ENCODE results near the gene PDZRN3. TPM values are rescaled to one million over a fixed set of nuclear protein-coding genes. Genes with fewer than 3 reads are reported as not detected.

The PDZRN3 gene
- total RNA-seq, 1 donor: 0.10 TPM

DNA sequence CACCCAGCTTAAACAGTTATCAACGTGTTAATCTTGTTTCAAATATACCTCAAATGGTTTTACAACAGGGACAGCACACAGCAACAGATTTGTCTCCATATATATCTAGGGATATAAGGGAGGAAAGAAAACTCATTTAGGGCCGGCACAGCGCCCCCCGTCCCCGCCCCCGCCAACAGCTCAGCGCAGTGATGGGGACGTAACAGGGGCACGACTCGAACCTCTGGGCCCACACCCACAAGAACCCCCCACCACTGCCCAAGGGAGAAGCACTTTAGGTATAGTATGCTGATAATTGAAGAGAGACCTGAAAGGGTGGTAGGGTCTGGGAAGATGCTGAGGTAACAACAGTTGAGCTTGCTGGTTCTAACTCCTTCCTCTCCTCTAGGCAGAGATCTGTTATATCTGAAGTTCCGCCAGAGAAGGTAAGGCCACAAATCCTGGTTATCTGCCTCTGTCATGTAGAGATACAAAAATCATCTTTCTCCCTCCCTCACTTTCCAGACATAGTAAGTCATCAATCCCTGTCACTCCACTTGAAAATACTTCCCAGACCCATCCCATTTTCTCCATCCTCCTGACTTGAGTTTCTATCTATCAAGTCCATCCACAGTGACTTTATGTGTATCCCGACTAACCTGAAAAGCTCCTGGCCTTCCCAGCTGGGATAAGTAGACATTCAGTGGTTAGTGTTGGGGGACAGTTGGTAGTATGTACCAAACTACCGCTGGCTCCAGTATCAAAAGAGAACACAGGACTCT lies 126.9 kb downstream of the PDZRN3 start:
- Histone ChIP-seq H3K4me3 (ENCODE audit: low read length) (no peak overlapping the region), H3K27me3 (ENCODE audit: insufficient read depth, low read length) (peaks cover 4% of the 10 kb centered on the region), H3K4me1 (ENCODE audit: insufficient read depth, low read length) (no peaks in the 10 kb centered on the region), H3K9me3 (ENCODE audit: low read depth, low read length) (no peaks in the 10 kb centered on the region)

DNA sequence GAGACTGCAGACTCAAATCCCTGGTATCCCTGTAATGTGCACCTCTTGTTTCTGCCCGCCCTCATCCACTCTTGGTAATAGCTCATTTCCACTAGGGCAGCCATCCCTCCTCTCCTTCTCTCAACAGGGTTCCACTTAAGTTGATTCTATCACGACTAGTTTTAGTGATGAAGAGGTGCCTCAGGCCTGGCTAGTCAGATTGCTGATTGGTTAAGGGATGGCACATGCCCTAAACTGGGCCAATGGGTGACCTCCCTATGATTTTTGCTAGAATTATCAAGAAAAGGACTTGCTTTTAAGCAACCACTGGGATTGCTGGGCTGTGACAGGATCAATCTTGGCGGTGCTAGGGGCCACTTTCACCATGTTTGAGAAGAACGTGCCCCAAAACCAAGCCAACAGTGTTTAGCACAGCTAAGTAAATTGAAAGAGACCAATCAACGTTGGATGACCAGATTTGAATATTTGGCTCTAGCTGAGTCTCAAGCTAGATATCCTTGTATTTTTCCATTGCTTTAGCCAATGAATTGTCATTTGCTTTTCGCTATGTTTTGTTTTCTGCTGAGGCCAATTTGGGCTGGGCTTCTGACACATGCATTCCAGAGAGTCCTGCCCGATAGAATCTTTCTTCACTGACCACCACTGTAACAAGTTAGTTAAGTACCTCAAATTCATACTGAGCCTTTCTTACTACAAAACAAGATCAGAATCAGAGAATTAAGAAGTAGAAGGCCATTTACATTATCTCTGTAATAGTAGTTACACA lies 131.0 kb downstream of the PDZRN3 start:
- Histone ChIP-seq H3K4me1 (ENCODE audit: insufficient read depth, low read length) (no peaks in the 10 kb centered on the region), H3K27me3 (ENCODE audit: insufficient read depth, low read length) (peaks cover 2% of the 10 kb centered on the region), H3K9me3 (ENCODE audit: low read depth, low read length) (no peaks in the 10 kb centered on the region), H3K4me3 (ENCODE audit: low read length) (no peak overlapping the region)

DNA sequence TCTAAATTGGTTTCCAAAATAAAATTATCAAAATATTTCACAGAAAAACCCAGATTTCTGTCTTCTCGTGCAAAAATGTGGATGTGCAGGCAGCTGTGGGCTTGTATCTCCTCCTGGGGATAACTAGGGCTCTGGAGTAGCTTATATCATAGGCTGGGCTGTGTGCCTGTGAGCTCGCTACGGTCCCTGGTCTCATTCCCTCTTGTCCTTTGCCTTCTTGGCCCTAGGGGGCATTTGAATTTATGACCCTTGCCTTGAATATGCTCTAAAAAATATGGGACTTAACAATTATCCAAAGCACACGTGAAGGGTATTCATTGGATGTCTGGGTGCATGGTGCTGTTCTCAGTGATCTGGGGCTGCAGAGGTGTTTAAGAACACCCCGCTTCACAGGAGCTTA lies 132.6 kb downstream of the PDZRN3 start:
- Histone ChIP-seq H3K27me3 (ENCODE audit: insufficient read depth, low read length) (peaks cover 2% of the 10 kb centered on the region), H3K9me3 (ENCODE audit: low read depth, low read length) (no peaks in the 10 kb centered on the region), H3K4me3 (ENCODE audit: low read length) (no peak overlapping the region), H3K4me1 (ENCODE audit: insufficient read depth, low read length) (no peaks in the 10 kb centered on the region)

DNA sequence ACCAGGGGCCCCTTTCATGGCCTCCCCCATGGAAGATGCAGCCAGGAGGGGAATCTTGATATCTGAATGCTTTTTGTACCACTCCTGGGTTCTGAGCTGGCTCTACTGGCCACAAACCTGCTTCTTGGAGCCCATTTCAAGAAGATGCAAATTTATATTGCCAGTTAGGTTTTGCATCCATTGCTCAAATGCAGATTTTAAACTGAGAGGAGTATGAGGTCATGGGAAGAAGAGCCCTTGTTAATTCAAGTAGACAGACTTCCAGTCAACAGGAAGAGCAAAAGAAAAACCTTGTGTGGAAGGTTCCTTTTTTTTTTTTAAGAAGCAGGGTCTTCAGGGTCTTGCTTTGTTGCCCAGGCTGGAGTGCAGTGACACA lies 133.5 kb downstream of the PDZRN3 start:
- H3K4me3 ChIP-seq (ENCODE audit: low read length): no peak overlapping the region
- H3K9me3 ChIP-seq (ENCODE audit: low read depth, low read length): no peaks in the 10 kb centered on the region
- no peaks in the 10 kb centered on the region for H3K4me1 ChIP-seq (ENCODE audit: insufficient read depth, low read length)

DNA sequence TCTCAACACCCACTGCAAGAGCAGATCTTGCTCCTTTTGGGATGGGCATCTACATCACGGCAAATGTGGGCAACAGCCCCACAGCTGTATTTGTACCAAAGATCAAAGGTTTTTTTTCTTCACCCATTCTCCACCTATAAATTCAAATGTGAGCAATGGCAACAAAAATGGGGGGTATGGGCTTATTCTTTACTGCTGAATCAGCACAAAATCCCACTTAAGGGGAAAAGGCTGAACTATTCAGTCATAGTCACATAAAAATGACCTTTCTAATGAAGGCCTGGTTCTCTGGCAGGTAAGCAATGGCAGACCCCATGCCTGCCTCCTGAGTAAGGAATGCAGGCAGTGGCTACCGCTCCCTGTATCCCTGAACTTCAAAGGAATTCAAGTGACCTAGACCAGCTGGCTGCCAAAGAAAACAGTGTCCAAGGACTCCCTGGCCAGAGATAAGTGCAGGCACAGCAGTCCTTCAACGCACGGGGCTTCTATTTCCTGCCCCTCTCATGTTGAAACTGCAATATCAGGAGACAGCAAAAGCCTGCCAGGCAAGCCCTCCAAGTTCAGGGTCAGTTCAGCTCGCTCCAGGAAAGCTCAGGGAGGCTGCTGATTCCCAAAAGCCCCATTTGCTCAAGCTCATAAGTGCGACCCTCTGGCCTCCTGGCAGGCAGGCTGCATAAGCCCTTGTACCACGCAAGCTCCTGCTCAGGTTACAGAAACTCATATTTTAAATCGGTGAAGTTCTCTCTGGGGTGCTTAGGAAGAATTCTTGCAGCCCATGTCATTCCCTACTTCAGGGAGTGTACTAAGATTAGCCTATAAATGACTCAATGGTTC lies 134.1 kb downstream of the PDZRN3 start:
- Histone ChIP-seq H3K4me1 (ENCODE audit: insufficient read depth, low read length) (no peaks in the 10 kb centered on the region), H3K4me3 (ENCODE audit: low read length) (no peak overlapping the region), H3K27me3 (ENCODE audit: insufficient read depth, low read length) (peaks cover 2% of the 10 kb centered on the region), H3K9me3 (ENCODE audit: low read depth, low read length) (no peaks in the 10 kb centered on the region)

More for the DNA sequence above, 133.5 kb downstream of the PDZRN3 start:
- peaks cover 2% of the 10 kb centered on the region for H3K27me3 ChIP-seq (ENCODE audit: insufficient read depth, low read length)

DNA sequence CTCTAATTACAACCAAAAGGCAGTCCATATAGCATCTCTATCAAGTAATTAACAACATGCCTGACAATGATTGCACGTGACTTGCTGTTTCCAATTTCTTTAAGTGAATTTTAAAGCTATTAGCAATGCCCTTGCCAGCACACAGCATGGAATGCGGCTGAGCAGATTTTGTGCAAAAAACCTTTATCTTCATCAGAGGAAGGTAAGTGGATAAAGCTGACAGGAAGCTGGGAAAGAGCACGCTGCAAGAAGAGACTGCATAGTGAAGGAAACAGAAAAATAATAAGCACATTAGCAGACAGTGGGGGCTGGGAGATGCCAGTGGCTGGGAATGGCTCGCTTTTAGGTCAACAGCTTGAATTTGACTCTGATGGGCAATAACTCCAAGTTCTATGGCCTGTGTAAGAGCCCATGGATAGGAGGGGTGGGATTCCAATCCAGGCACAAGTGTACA lies 138.8 kb downstream of the PDZRN3 start:
- Histone ChIP-seq H3K4me1 (ENCODE audit: insufficient read depth, low read length) (no peaks in the 10 kb centered on the region), H3K27me3 (ENCODE audit: insufficient read depth, low read length) (no peaks in the 10 kb centered on the region), H3K4me3 (ENCODE audit: low read length) (no peak overlapping the region), H3K9me3 (ENCODE audit: low read depth, low read length) (no peaks in the 10 kb centered on the region)

DNA sequence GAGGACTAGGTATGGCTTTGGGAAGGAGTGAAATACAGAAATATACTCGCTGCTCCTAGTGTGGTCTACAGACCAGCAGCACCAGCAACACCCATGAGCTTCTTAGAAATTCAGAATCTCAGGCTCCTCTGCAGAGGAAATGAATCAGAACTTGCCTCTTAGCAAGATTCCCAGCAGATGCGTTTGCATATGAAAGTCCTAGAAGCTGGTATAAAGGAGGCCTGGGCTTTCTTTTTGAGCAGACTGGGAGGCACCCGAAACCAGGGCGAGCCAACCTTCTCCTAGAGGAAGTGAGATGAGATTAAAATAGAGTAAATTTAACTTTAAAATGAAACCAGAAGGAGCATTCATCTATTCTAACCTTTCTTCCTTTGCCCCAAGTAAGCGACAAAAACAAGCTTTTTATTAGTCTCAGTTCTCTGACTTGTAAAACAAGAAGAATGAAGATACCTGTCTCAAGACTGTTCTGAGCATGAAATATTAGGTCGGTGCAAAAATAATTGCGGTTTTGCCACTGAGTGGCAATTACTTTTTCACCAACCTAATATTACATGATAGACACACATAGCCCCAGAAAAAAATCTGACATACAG lies 140.0 kb downstream of the PDZRN3 start:
- no peaks in the 10 kb centered on the region for H3K9me3 ChIP-seq (ENCODE audit: low read depth, low read length)
- H3K4me3 ChIP-seq (ENCODE audit: low read length): no peak overlapping the region

DNA sequence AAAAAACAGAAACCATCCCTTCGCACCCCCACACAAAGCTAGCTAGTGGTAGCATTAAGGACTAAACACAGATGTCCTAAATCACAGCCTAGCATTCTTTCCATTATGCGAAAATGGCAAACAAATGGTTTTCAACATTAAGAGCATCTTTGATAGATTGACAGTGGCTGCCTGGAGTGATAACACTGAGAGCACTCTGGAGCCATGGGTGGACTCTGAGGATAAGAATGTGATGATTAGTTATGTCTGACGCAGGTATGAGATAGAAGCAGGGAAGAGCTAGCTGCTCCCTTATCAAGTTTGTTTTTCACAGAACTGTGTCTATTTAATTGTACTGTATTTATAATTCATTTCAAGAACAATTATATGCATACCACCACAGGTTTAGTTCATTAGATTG lies 142.9 kb downstream of the PDZRN3 start:
- no peaks in the 10 kb centered on the region for H3K27me3 ChIP-seq (ENCODE audit: insufficient read depth, low read length)
- no peaks in the 10 kb centered on the region for H3K9me3 ChIP-seq (ENCODE audit: low read depth, low read length)
- no peaks in the 10 kb centered on the region for H3K4me1 ChIP-seq (ENCODE audit: insufficient read depth, low read length)
- no peak overlapping the region for H3K4me3 ChIP-seq (ENCODE audit: low read length)

More for the DNA sequence above, 140.0 kb downstream of the PDZRN3 start:
- no peaks in the 10 kb centered on the region for H3K27me3 ChIP-seq (ENCODE audit: insufficient read depth, low read length)
- no peaks in the 10 kb centered on the region for H3K4me1 ChIP-seq (ENCODE audit: insufficient read depth, low read length)

DNA sequence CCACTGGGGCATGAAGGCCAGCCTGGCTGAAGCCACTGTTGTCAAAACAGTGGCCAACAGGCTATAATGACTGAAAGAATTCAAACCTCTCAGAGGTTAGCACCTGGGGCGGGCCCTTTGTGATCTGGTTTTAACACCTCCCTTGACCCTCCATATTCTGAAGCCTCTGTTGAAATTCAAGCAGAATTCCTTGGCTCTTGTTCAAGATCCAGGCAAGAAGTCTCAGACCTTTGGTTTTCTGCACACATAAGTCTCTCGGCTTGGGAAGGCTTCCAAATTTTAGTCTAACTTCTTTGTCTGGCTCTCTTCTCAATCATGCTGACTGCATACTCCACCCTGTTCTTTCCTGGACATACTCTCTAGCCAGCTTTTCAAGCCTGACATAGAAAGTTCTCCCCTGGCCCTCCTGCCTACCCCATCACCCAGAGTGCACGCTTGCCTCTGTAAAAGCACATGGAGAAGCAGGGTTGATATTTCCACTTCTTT lies 144.5 kb downstream of the PDZRN3 start:
- H3K27me3 ChIP-seq (ENCODE audit: insufficient read depth, low read length): no peaks in the 10 kb centered on the region
- H3K4me3 ChIP-seq (ENCODE audit: low read length): no peak overlapping the region
- no peaks in the 10 kb centered on the region for H3K9me3 ChIP-seq (ENCODE audit: low read depth, low read length)
- H3K4me1 ChIP-seq (ENCODE audit: insufficient read depth, low read length): no peaks in the 10 kb centered on the region

DNA sequence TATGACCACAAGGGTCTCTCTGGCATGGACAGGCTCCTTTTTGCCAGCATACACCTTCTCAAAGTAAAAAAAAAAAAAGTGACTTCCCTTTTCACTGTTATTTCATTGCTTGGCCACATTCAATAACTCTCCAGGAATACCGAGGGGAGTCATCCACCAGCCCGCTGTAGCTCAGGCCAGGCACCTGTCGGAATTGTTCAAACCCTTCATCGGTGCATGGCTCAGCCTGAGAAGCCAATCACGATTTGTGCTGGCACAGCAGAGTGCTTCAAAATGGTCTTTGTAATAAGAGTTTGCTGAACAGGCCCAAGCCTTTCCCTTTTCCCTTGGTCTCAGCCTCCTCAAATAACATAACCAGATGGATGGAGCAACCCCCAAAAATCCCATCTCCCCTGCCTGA lies 145.4 kb downstream of the PDZRN3 start:
- Histone ChIP-seq H3K4me3 (ENCODE audit: low read length) (no peak overlapping the region), H3K27me3 (ENCODE audit: insufficient read depth, low read length) (no peaks in the 10 kb centered on the region), H3K4me1 (ENCODE audit: insufficient read depth, low read length) (no peaks in the 10 kb centered on the region), H3K9me3 (ENCODE audit: low read depth, low read length) (no peaks in the 10 kb centered on the region)

DNA sequence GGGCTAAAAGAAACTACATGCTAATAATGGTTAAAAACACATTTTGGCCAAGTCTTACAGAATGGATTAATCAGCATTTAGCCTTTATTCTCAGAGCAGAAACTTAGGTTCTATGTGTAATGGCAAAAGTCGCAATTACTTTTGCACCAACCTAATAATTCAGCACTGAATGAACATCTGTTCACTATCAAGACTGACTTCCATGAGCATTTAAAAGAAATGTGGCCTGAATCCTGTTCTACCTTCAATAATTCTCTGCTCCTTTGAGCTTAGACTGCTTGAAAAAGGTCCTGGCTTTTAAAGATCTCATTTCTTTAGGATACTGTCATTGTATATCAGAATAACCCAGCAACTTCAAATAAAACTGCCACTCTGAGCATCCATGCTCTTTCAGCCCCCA lies 145.9 kb downstream of the PDZRN3 start:
- H3K4me1 ChIP-seq (ENCODE audit: insufficient read depth, low read length): no peaks in the 10 kb centered on the region
- no peaks in the 10 kb centered on the region for H3K27me3 ChIP-seq (ENCODE audit: insufficient read depth, low read length)
- H3K4me3 ChIP-seq (ENCODE audit: low read length): no peak overlapping the region
- no peaks in the 10 kb centered on the region for H3K9me3 ChIP-seq (ENCODE audit: low read depth, low read length)

DNA sequence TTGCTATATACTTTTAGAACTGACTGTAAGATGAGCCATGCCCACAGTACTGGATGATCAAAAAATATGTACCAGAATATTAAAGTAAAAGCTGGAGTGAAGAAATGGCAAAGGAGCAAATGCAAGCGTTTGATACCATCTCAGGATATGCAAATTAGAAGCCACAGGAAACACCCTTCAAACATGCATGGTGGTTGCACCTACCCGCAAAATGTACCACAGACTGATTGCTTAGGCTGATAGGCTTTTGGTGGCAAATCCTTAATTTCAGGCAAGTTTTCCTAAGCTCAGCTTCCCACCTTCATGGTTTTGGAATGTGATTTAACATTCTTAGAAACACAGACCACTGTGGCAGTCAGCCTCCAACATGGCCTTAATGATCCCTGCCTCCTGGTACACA lies 149.0 kb downstream of the PDZRN3 start:
- H3K4me1 ChIP-seq (ENCODE audit: insufficient read depth, low read length): no peaks in the 10 kb centered on the region
- no peaks in the 10 kb centered on the region for H3K27me3 ChIP-seq (ENCODE audit: insufficient read depth, low read length)
- no peak overlapping the region for H3K4me3 ChIP-seq (ENCODE audit: low read length)
- H3K9me3 ChIP-seq (ENCODE audit: low read depth, low read length): no peaks in the 10 kb centered on the region

DNA sequence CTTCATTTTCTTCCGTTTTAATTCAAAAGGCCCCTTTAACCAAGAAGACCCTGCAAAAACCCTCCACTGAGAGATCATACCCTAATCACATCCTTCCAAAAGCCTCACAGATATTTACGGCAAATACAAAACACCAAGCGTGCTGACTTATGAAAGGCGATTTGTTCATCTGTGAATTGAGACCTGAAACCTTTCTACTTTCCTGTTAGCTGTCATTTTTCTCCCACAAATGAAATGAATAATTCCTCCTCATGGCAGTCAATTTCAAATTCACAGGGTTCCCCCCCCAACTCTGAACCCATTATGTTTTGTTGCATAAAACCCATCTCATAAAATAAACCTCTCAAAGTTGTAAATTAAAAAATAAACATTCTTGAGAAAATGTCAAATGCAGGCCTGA lies 149.6 kb downstream of the PDZRN3 start:
- H3K9me3 ChIP-seq (ENCODE audit: low read depth, low read length): no peaks in the 10 kb centered on the region
- H3K27me3 ChIP-seq (ENCODE audit: insufficient read depth, low read length): no peaks in the 10 kb centered on the region
- H3K4me3 ChIP-seq (ENCODE audit: low read length): no peak overlapping the region
- no peaks in the 10 kb centered on the region for H3K4me1 ChIP-seq (ENCODE audit: insufficient read depth, low read length)

DNA sequence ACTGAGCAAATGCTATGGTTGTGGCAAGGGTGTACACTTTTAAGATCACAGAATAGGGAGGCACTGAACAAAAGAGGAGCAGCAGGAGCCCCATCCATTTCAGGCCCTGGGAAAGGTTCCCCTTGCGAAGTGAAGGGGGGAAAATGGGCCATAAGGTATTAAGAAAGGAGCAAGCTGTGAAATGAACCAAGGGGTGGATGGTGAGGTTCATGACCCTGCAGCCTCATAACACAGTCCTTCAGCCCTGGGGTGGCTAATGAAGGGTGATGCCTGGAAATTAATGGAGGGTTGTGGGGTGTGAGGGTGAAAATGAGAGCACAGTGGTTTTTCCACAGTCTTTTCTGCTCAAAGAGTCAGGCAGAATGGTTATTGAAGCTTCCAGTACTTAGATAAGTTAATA lies 150.1 kb downstream of the PDZRN3 start:
- Histone ChIP-seq H3K27me3 (ENCODE audit: insufficient read depth, low read length) (no peaks in the 10 kb centered on the region), H3K4me3 (ENCODE audit: low read length) (no peak overlapping the region), H3K9me3 (ENCODE audit: low read depth, low read length) (no peaks in the 10 kb centered on the region), H3K4me1 (ENCODE audit: insufficient read depth, low read length) (no peaks in the 10 kb centered on the region)

Data from mononuclear cell (primary cell).